Raji (cell line): ENCODE results near the gene LSR.

Experiments used
- POLR2A ChIP-seq: IDR thresholded peaks from 2 replicates; pipeline ENCODE4 v1.6.1; 2011; ENCODE audit warnings: low read depth, low read length, control low read depth; ENCODE audit not compliant: insufficient read depth

The LSR gene

GRCh38 chr19:35267353-35267817 is 18.6 kb downstream of the LSR start:
- TF ChIP-seq POLR2A, result no peak

GRCh38 chr19:35267818-35268535 is 19.2 kb downstream of the LSR start:
- TF ChIP-seq POLR2A, result peak; percentile 60

- TF ChIP-seq POLR2A, result peak; percentile 21; the same call in 1 of the 2 replicates
These were observed 20.0 kb downstream of the LSR start, which contains the start of gene USF2 for GRCh38 chr19:35268536-35269437. Gene USF2, plus strand, starts transcription at chr19:35268962. Its CDS starts 140 bp downstream, at chr19:35269102.

- TF ChIP-seq POLR2A, result peak; percentile 44; the same call in 1 of the 2 replicates
These were observed 20.8 kb downstream of the LSR start for GRCh38 chr19:35269438-35270117.

GRCh38 chr19:35270381-35270811 is 21.6 kb downstream of the LSR start:
- no peak for TF ChIP-seq POLR2A

- TF ChIP-seq POLR2A, result no peak
These were observed 22.7 kb downstream of the LSR start for GRCh38 chr19:35271546-35271945.

- TF ChIP-seq POLR2A, result no peak
These were observed 23.4 kb downstream of the LSR start for GRCh38 chr19:35272122-35272719.

- TF ChIP-seq POLR2A, result no peak
These were observed 24.3 kb downstream of the LSR start for GRCh38 chr19:35272954-35273649.

- no peak for TF ChIP-seq POLR2A
These were observed 25.0 kb downstream of the LSR start for GRCh38 chr19:35273686-35274259.

GRCh38 chr19:35274323-35274722 is 25.5 kb downstream of the LSR start:
- no peak for TF ChIP-seq POLR2A

- TF ChIP-seq POLR2A, result no peak
These were observed 28.0 kb downstream of the LSR start for GRCh38 chr19:35276706-35277281.

- no peak for TF ChIP-seq POLR2A
These were observed 29.9 kb downstream of the LSR start for GRCh38 chr19:35278578-35279284.

- no peak for TF ChIP-seq POLR2A
These were observed 30.6 kb downstream of the LSR start for GRCh38 chr19:35279374-35279773.
